ENCODE measurements around the gene CSF1R. TPM values are rescaled to one million over a fixed set of nuclear protein-coding genes. Genes with fewer than 3 reads are reported as not detected.

The CSF1R gene
- total and polyA plus RNA-seq, 2 of the 8 experiments (the other 6 are each of a cell fraction or from before 2014, with no cell fraction given) = 0.12 TPM; not detected in 1

- ChIA-PET CTCF (ENCODE audit: partially characterized antibody) (interaction anchor here (1.2 to 1.3 kb wide), 3 partner anchors 62 to 109 kb away, joined by 4 read pairs; no protein-coding TSS in a partner anchor), POLR2A (ENCODE audit: partially characterized antibody) (interaction anchor here (1.5 kb wide), 1 partner anchor 9 kb away, joined by 6 read pairs; no protein-coding TSS in a partner anchor)
- no peak overlapping the region for H3K4ac ChIP-seq (replicated peaks; ENCODE audit: insufficient read length, low read depth, low read length)
- no peak overlapping the region for H3K9ac ChIP-seq (replicated peaks in 1 of 4; ENCODE audit: extremely low read depth in 1 of 4, low read depth in 3 of 4, low read length in 3 of 4)
- H3K36me3 ChIP-seq (ENCODE audit: control insufficient read depth in 2 of 4, insufficient read depth in 4 of 4, low read length in 3 of 4) = peaks cover 21 to 43% (median 37%) of the 10 kb centered on the region in 4 experiments; a peak in 7 of 8 replicates
- H4K20me1 ChIP-seq (replicated peaks in 1 of 2; ENCODE audit: control insufficient read depth in 1 of 2, insufficient read depth in 2 of 2, low read length in 2 of 2) = peaks cover 0 to 9% of the 10 kb centered on the region in 2 experiments
- H3K23ac ChIP-seq (ENCODE audit: insufficient read length) = no peak overlapping the region
- H3K27me3 ChIP-seq (replicated peaks in 1 of 4; ENCODE audit: control insufficient read depth in 3 of 4, extremely low read depth in 1 of 4, insufficient read depth in 3 of 4, low read length in 3 of 4) = no peaks in the 10 kb centered on the region; a peak in 2 of 7 replicates
- no peaks in the 10 kb centered on the region for H3K9me3 ChIP-seq (ENCODE audit: insufficient read depth in 2 of 2, low read depth in 1 of 2, low read length in 1 of 2)
- no peak overlapping the region for H2AFZ ChIP-seq (ENCODE audit: low read length)
- H3K4me1 ChIP-seq (replicated peaks in 1 of 4; ENCODE audit: control insufficient read depth in 3 of 4, insufficient read depth in 4 of 4, low read length in 3 of 4) = peaks cover 0 to 6% (median 2%) of the 10 kb centered on the region in 4 experiments; a peak in 4 of 7 replicates
- H2BK15ac ChIP-seq (ENCODE audit: low read length) = no peak overlapping the region
- WGBS, 2 experiments (ENCODE audit: extremely low coverage in 1 of 2, insufficient coverage in 1 of 2, insufficient read length in 1 of 2, insufficient replicate concordance in 2 of 2, low coverage in 1 of 2, low lambda C conversion rate in 2 of 2, missing lambda C conversion rate in 1 of 2) = 95% methylated on average over 14 of the region's 14 CpGs; no CpG with 5 or more reads in 1 of the 2 experiments
- H2BK20ac ChIP-seq (ENCODE audit: low read length) = no peak overlapping the region
- no peak overlapping the region for H4K8ac ChIP-seq (ENCODE audit: extremely low read depth, insufficient read depth, low read length)
- no peak overlapping the region for H3K4me2 ChIP-seq (ENCODE audit: insufficient read depth in 1 of 2, low read depth in 2 of 2, low read length in 2 of 2)
- no peak overlapping the region for H3K18ac ChIP-seq (ENCODE audit: extremely low read depth, low read length)
- H3K79me2 ChIP-seq (ENCODE audit: control insufficient read depth in 1 of 2, insufficient read depth in 2 of 2, low read length in 2 of 2) = no peaks in the 10 kb centered on the region
- no peak overlapping the region for H4K5ac ChIP-seq (ENCODE audit: insufficient read length, low read depth, low read length)
- FAIRE-seq (no peak), DNase-seq (ENCODE audit: low read depth in 1 of 2, low spot score in 2 of 2) (no peak)
- H3K23me2 ChIP-seq (ENCODE audit: low read depth, low read length) = no peaks in the 10 kb centered on the region
- no peak overlapping the region for H2BK120ac ChIP-seq (replicated peaks; ENCODE audit: low read depth, low read length)
- no peak overlapping the region for H3K27ac ChIP-seq (ENCODE audit: low read depth, low read length)
- no peak overlapping the region for H3K14ac ChIP-seq (ENCODE audit: insufficient read length)
- H4K91ac ChIP-seq (replicated peaks; ENCODE audit: insufficient read length, low read length) = no peak overlapping the region
- no peak overlapping the region for H2BK12ac ChIP-seq (ENCODE audit: low read depth, low read length)
- no peak overlapping the region for H3K56ac ChIP-seq (replicated peaks; ENCODE audit: insufficient read length, low read depth, low read length)
- H2BK5ac ChIP-seq (ENCODE audit: low read depth, low read length) = no peak overlapping the region
- no peaks in the 10 kb centered on the region for H3K79me1 ChIP-seq (ENCODE audit: low read depth, low read length)
- H2AK5ac ChIP-seq (ENCODE audit: low read depth, low read length) = no peak overlapping the region
- no peak overlapping the region for H3K4me3 ChIP-seq (ENCODE audit: extremely low read depth in 1 of 4, insufficient read depth in 2 of 4, low read depth in 3 of 4, low read length in 4 of 4)
- no peak for TF ChIP-seq E2F6 (IDR thresholded peaks at IDR 0.05)
- TF ChIP-seq EZH2 (IDR thresholded peaks at IDR 0.05; ENCODE audit: low read depth, low read length, severe bottlenecking) = no peak
- TF ChIP-seq KDM1A (IDR thresholded peaks at IDR 0.05; ENCODE audit: borderline replicate concordance, low read length) = no peak
- no peak for TF ChIP-seq CTCF (IDR thresholded peaks at IDR 0.05; ENCODE audit: control extremely low read depth in 1 of 3, insufficient read depth in 1 of 3, low read depth in 1 of 3, low read length in 3 of 3)
- TF ChIP-seq CHD1 (IDR thresholded peaks at IDR 0.05; ENCODE audit: low read depth, low read length) = no peak
- TF ChIP-seq MAX (IDR thresholded peaks at IDR 0.05) = no peak
- TF ChIP-seq TBP (IDR thresholded peaks at IDR 0.05; ENCODE audit: low read depth, low read length) = no peak
- TF ChIP-seq NRF1 (IDR thresholded peaks at IDR 0.05; ENCODE audit: low read depth, low read length) = no peak
- TF ChIP-seq CHD2 (IDR thresholded peaks at IDR 0.05; ENCODE audit: low read length) = no peak
Observed at GRCh38 chr5:150053713-150054392, 32.5 kb downstream of the CSF1R start.
